MM.1S (cell line): ENCODE measurements around the gene MAN2A2.

Experiments used
- DNase-seq: peaks from one replicate; pipeline ENCODE4 v3.0.0-alpha.2; 2015
- H2AFZ ChIP-seq: fragments of 300-600 bp; sonication (generic); 2 replicates; pipeline ENCODE4 v1.6.0; 2016; ENCODE audit warnings: antibody characterized with exemption, low read length
- H3F3A ChIP-seq: fragments of 300-600 bp; sonication (generic); 2 replicates; pipeline ENCODE4 v1.6.1; 2016; ENCODE audit warnings: mild to moderate bottlenecking, antibody characterized with exemption, low read length, moderate library complexity, mixed read lengths; ENCODE audit not compliant: insufficient read depth
- H3K27ac ChIP-seq: fragments of 300-600 bp; sonication (generic); 2 replicates; pipeline ENCODE4 v1.5.1; 2016; ENCODE audit warnings: mild to moderate bottlenecking, low read length
- H3K27me3 ChIP-seq: fragments of 300-600 bp; sonication (generic); replicated peaks from 2 replicates; pipeline ENCODE4 v1.6.0; 2016; ENCODE audit warnings: low read length; ENCODE audit not compliant: insufficient read depth
- H3K36me3 ChIP-seq: fragments of 300-600 bp; sonication (generic); replicated peaks from 2 replicates; pipeline ENCODE4 v1.6.1; 2016; ENCODE audit warnings: mild to moderate bottlenecking, low read length, mixed read lengths; ENCODE audit not compliant: insufficient read depth
- H3K4me1 ChIP-seq: fragments of 300-600 bp; sonication (generic); 2 replicates; pipeline ENCODE4 v1.6.1; 2016; ENCODE audit warnings: low read length, mixed read lengths
- H3K4me2 ChIP-seq: fragments of 300-600 bp; sonication (generic); 2 replicates; pipeline ENCODE4 v1.6.0; 2016; ENCODE audit warnings: low read depth, low read length
- H3K4me3 ChIP-seq: fragments of 300-600 bp; sonication (generic); 2 replicates; pipeline ENCODE4 v1.5.1; 2016; ENCODE audit warnings: low read length, mixed read lengths
- H3K79me2 ChIP-seq: fragments of 300-600 bp; sonication (generic); 2 replicates; pipeline ENCODE4 v1.6.1; 2016; ENCODE audit warnings: mixed run types, low read length, mixed read lengths
- H3K9ac ChIP-seq: fragments of 300-600 bp; sonication (generic); 2 replicates; pipeline ENCODE4 v1.6.1; 2016; ENCODE audit warnings: low read length, mixed read lengths
- H3K9me2 ChIP-seq: fragments of 300-600 bp; sonication (generic); replicated peaks from 2 replicates; pipeline ENCODE4 v1.6.1; 2016; ENCODE audit warnings: mild to moderate bottlenecking, low read length, mixed read lengths; ENCODE audit not compliant: insufficient read depth
- H3K9me3 ChIP-seq: fragments of 300-600 bp; sonication (generic); replicated peaks from 2 replicates; pipeline ENCODE4 v1.6.1; 2016; ENCODE audit warnings: mild to moderate bottlenecking, low read length, mixed read lengths; ENCODE audit not compliant: insufficient read depth
- H4K20me1 ChIP-seq: fragments of 300-600 bp; sonication (generic); 2 replicates; pipeline ENCODE4 v1.6.1; 2016; ENCODE audit warnings: mild to moderate bottlenecking, low read length, moderate library complexity, mixed read lengths; ENCODE audit not compliant: insufficient read depth
- EZH2 ChIP-seq: fragments of 300-600 bp; sonication (generic); optimal IDR thresholded peaks from 2 replicates; pipeline ENCODE3; 2017; ENCODE audit warnings: low read depth, mild to moderate bottlenecking, antibody characterized with exemption, low read length, mixed read lengths
- EZH2phosphoT487 ChIP-seq: fragments of 300-600 bp; sonication (generic); IDR thresholded peaks from 2 replicates; pipeline ENCODE4 v1.6.1; 2018; ENCODE audit warnings: antibody characterized with exemption, low read length
- TF ChIP-seq, protein P1 (sequence below): fragments of 300-600 bp; sonication (generic); IDR thresholded peaks from 2 replicates; pipeline ENCODE4 v1.5.1; 2016; ENCODE audit warnings: antibody characterized with exemption, low read length, mixed read lengths

The MAN2A2 gene

DNA sequence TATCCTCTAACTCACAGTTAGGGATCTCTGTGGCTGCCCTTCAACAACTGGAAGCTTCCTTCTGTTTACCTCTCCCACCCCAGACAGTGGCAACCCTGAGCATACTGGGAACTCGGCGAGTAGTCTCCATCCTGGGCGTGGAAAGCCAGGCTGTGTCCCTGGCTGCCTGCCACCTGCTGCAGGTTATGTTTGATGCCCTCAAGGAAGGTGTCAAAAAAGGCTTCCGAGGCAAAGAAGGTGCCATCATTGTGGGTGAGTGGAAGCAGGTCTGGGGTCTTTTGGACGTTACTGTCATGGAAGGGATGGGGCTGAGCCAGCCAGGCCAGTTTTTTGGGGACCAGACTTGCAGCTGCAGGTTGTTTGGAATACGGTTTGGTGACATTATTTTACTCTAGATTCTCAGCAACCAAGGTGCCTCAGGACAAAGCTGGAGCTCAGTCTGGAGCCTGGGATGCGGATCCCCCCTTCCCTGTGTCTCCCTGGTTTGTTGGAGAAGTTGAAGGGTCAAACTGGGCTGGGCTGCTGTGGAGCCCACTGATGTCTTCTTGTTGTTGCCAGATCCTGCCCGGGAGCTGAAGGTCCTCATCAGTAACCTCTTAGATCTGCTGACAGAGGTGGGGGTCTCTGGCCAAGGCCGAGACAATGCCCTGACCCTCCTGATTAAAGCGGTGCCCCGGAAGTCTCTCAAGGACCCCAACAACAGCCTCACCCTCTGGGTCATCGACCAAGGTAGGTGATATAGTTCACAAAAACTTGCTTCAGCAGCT, 39.4 kb downstream of the MAN2A2 start:
- no peak overlapping the region for H3K27ac ChIP-seq
- no peak overlapping the region for H2AFZ ChIP-seq
- H4K20me1 ChIP-seq = no peaks in the 10 kb centered on the region
- no peak for TF ChIP-seq EZH2phosphoT487
- TF ChIP-seq, protein P1, sequence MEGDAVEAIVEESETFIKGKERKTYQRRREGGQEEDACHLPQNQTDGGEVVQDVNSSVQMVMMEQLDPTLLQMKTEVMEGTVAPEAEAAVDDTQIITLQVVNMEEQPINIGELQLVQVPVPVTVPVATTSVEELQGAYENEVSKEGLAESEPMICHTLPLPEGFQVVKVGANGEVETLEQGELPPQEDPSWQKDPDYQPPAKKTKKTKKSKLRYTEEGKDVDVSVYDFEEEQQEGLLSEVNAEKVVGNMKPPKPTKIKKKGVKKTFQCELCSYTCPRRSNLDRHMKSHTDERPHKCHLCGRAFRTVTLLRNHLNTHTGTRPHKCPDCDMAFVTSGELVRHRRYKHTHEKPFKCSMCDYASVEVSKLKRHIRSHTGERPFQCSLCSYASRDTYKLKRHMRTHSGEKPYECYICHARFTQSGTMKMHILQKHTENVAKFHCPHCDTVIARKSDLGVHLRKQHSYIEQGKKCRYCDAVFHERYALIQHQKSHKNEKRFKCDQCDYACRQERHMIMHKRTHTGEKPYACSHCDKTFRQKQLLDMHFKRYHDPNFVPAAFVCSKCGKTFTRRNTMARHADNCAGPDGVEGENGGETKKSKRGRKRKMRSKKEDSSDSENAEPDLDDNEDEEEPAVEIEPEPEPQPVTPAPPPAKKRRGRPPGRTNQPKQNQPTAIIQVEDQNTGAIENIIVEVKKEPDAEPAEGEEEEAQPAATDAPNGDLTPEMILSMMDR = no peak
- no peak for TF ChIP-seq EZH2
- no peak overlapping the region for H3K9ac ChIP-seq
- H3K9me2 ChIP-seq = no peaks in the 10 kb centered on the region
- no peaks in the 10 kb centered on the region for H3F3A ChIP-seq
- DNase-seq = no peak
- H3K79me2 ChIP-seq = peaks cover 3% of the 10 kb centered on the region; the same call in 1 of the 2 replicates
- no peaks in the 10 kb centered on the region for H3K27me3 ChIP-seq
- H3K4me2 ChIP-seq = no peak overlapping the region
- H3K4me1 ChIP-seq = no peaks in the 10 kb centered on the region
- H3K36me3 ChIP-seq = no peaks in the 10 kb centered on the region; the same call in none of the 2 replicates
- no peaks in the 10 kb centered on the region for H3K9me3 ChIP-seq
- H3K4me3 ChIP-seq = no peak overlapping the region

DNA sequence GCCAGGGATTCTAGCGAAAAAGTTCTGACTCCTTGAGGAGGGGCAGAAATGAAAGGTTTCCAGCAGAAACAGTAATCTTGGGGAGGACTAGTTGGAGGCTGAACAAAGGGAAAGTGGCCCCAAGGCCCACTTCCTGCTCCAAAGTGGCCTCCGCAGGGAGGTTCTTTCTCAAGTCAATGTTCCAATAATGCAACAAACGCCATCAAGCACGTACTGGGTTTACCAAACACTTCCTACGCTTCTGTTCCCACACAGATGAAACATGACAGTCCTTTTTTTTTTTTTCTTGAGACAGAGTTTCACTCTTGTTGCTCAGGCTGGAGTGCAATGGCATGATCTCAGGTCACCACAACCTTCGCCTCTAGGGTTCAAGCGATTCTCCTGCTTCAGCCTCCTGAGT, 42.0 kb downstream of the MAN2A2 start:
- Histone ChIP-seq H3K4me2 (no peak overlapping the region), H3K9ac (no peak overlapping the region), H3K27me3 (no peaks in the 10 kb centered on the region), H3F3A (no peaks in the 10 kb centered on the region), H3K36me3 (no peaks in the 10 kb centered on the region; the same call in none of the 2 replicates), H3K27ac (no peak overlapping the region), H4K20me1 (no peaks in the 10 kb centered on the region), H3K79me2 (peaks cover under 1% of the 10 kb centered on the region; the same call in 1 of the 2 replicates), H3K9me2 (no peaks in the 10 kb centered on the region), H3K9me3 (no peaks in the 10 kb centered on the region), H3K4me3 (no peak overlapping the region), H2AFZ (no peak overlapping the region), H3K4me1 (no peaks in the 10 kb centered on the region)
- no peak for DNase-seq
- TF ChIP-seq, protein P1 = no peak
- TF ChIP-seq EZH2phosphoT487 = no peak
- TF ChIP-seq EZH2 = no peak

DNA sequence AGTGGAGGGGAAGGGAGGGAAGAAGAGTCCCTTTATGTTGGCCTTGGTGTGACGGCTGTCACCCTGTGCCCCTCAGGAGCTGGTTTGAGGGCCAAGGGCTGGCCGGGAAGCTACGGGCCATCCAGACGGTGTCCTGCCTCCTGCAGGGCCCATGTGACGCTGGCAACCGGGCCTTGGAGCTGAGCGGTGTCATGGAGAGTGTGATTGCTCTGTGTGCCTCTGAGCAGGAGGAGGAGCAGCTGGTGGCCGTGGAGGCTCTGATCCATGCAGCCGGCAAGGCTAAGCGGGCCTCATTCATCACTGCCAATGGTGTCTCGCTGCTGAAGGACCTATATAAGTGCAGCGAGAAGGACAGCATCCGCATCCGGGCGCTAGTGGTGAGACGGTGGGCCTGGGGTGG, 43.4 kb downstream of the MAN2A2 start:
- no peak overlapping the region for H3K27ac ChIP-seq
- no peak overlapping the region for H3K9ac ChIP-seq
- no peaks in the 10 kb centered on the region for H3K9me3 ChIP-seq
- H3F3A ChIP-seq = no peaks in the 10 kb centered on the region
- no peaks in the 10 kb centered on the region for H4K20me1 ChIP-seq
- H3K4me1 ChIP-seq = no peaks in the 10 kb centered on the region
- H3K27me3 ChIP-seq = no peaks in the 10 kb centered on the region
- no peaks in the 10 kb centered on the region for H3K9me2 ChIP-seq
- no peak overlapping the region for H2AFZ ChIP-seq
- H3K79me2 ChIP-seq = no peaks in the 10 kb centered on the region
- H3K4me3 ChIP-seq = no peak overlapping the region
- H3K36me3 ChIP-seq = no peaks in the 10 kb centered on the region; the same call in none of the 2 replicates
- DNase-seq = no peak
- TF ChIP-seq EZH2 (no peak), EZH2phosphoT487 (no peak)
- TF ChIP-seq, protein P1 = no peak
- no peak overlapping the region for H3K4me2 ChIP-seq
